Measurements from ENCODE around the gene SH2D4B. TPM values are rescaled to one million over a fixed set of nuclear protein-coding genes. Genes with fewer than 3 reads are reported as not detected.
A peak's percentile ranks its signal among the peaks of the same experiment; 100 is the strongest.

SH2D4B gene
- total RNA-seq, 4 donors from 2014 or later, result 0.26 to 0.42 TPM; not detected in 2

DNA sequence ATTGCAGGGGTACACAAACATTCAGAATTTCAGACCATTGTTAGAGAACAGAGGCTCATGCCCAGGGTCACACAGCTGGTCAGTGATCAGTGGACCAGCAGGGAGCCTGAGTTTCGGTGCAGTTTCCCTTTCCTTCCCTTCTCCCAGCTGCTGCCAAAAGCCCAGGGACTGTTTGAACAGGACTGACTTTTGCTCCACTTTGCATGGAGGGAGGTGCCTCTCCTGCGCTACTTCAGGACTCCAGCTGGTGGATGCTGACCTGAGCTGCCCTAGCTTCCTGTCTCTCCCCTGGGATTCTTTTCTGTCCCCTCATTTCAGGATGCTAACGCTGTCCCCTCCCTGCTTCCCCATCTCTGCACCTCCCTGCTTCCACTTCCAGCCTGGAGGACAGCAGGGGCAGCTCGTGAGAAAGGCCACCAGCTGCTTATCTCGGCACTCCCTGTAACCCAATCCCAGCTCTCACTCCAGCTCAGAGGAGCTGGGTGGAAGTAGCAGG is 14.5 kb downstream of the SH2D4B start:
- TF ChIP-seq EP300 (IDR thresholded peaks at IDR 0.05) (no peak), POLR2AphosphoS5 (IDR thresholded peaks at IDR 0.05) (no peak), POLR2A (IDR thresholded peaks at IDR 0.05; ENCODE audit: low read depth) (no peak)
- TF ChIP-seq, protein P1, sequence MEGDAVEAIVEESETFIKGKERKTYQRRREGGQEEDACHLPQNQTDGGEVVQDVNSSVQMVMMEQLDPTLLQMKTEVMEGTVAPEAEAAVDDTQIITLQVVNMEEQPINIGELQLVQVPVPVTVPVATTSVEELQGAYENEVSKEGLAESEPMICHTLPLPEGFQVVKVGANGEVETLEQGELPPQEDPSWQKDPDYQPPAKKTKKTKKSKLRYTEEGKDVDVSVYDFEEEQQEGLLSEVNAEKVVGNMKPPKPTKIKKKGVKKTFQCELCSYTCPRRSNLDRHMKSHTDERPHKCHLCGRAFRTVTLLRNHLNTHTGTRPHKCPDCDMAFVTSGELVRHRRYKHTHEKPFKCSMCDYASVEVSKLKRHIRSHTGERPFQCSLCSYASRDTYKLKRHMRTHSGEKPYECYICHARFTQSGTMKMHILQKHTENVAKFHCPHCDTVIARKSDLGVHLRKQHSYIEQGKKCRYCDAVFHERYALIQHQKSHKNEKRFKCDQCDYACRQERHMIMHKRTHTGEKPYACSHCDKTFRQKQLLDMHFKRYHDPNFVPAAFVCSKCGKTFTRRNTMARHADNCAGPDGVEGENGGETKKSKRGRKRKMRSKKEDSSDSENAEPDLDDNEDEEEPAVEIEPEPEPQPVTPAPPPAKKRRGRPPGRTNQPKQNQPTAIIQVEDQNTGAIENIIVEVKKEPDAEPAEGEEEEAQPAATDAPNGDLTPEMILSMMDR (IDR thresholded peaks at IDR 0.05), result no peak
- WGBS, result 35% methylated on average over 5 of the region's 5 CpGs
- DNase-seq (ENCODE audit: extremely low spot score), result peak; percentile 86
- Histone ChIP-seq H3K4me3 (no peak overlapping the region), H3K4me1 (peaks cover 0 to 8% (median 0%) of the 10 kb centered on the region in 4 donors), H3K36me3 (no peaks in the 10 kb centered on the region), H3K27ac (replicated peaks in 1 of 4) (no peak overlapping the region), H3K9me3 (no peaks in the 10 kb centered on the region), H3K27me3 (no peaks in the 10 kb centered on the region)
- intact Hi-C loops (cut with DNase I), result no loop called here

DNA sequence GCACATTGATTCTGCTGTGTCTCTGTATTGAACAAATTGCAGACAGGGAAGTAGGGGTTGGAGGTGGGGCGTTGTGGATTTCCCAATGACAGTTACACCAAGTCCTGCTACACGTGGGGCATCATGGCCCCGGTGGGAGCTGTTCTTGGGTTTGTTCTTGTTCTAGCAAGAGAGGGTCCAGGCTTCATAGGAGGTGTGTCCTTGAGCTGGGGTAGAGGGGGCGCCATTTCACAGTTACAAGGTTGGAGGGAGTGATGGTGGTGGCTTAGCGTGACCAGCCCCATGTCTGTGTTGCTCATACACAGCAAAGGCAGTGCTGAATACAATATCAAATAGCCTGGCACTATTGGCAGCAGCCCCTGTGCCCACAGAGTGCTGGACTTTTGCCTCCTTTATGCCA is 15.7 kb downstream of the SH2D4B start:
- Histone ChIP-seq H3K9me3 (no peaks in the 10 kb centered on the region), H3K27me3 (no peaks in the 10 kb centered on the region), H3K4me1 (peaks cover 0 to 8% (median 0%) of the 10 kb centered on the region in 4 donors), H3K4me3 (no peak overlapping the region), H3K27ac (replicated peaks in 1 of 4) (no peak overlapping the region), H3K36me3 (no peaks in the 10 kb centered on the region)
- DNase-seq (ENCODE audit: extremely low spot score), result peak; percentile 82
- TF ChIP-seq EP300 (IDR thresholded peaks at IDR 0.05) (no peak), POLR2AphosphoS5 (IDR thresholded peaks at IDR 0.05) (no peak), POLR2A (IDR thresholded peaks at IDR 0.05; ENCODE audit: low read depth) (no peak)
- TF ChIP-seq, protein P1 (IDR thresholded peaks at IDR 0.05), result no peak
- 90% methylated on average over 5 of the region's 5 CpGs for WGBS
- intact Hi-C loops (cut with DNase I), result no loop called here

DNA sequence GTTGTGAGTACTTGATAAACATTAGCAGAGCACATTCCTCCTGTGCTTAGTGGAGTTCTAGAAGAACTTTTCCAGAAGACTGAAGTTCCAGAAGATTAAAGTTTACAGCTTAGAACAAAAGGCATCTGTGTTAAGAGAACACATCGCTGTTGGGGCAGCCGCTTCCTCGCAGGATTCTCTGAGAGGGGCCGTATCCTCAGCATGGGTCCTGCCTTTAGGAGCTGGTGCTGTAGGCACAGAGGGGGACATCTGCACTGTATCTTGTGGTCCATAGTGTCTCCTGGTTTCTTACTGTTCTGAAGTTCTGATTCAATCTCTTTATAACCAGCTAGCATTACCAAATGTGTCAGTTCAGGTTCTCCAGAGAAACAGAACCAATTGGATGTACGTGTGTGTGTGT is 16.3 kb downstream of the SH2D4B start:
- Histone ChIP-seq H3K27ac (replicated peaks in 1 of 4) (no peak overlapping the region), H3K27me3 (no peaks in the 10 kb centered on the region), H3K4me1 (peaks cover 0 to 8% (median 0%) of the 10 kb centered on the region in 4 donors), H3K36me3 (no peaks in the 10 kb centered on the region), H3K4me3 (no peak overlapping the region), H3K9me3 (no peaks in the 10 kb centered on the region)
- intact Hi-C loops (cut with DNase I), result no loop called here
- peak; percentile 80 for DNase-seq (ENCODE audit: extremely low spot score)
- no peak for TF ChIP-seq EP300 (IDR thresholded peaks at IDR 0.05)
- no peak for TF ChIP-seq POLR2AphosphoS5 (IDR thresholded peaks at IDR 0.05)
- no peak for TF ChIP-seq POLR2A (IDR thresholded peaks at IDR 0.05; ENCODE audit: low read depth)
- TF ChIP-seq, protein P1 (IDR thresholded peaks at IDR 0.05), result no peak
- 95% methylated on average over 5 of the region's 5 CpGs for WGBS

DNA sequence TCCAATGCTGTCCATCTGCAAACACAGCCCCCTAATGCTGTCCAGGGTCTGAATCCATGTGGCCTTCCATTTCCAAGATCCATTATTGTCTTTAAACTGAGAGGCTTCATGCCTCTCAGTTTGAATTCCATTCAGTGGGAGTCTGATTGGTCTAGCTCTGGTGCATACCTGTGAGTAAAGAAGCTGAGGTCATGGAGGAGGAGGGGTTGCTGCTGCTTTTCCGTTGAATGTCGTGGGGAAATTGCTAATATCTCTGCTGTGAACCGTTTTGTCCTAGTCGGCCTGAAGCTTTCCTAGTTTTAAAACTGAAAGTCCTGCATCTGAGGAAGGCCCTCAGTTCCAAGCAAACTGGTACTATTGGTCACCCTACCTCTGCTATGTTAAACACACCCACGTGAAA is 17.7 kb downstream of the SH2D4B start:
- DNase-seq (ENCODE audit: extremely low spot score), result peak; percentile 82
- TF ChIP-seq EP300 (IDR thresholded peaks at IDR 0.05), result no peak
- TF ChIP-seq POLR2AphosphoS5 (IDR thresholded peaks at IDR 0.05), result no peak
- TF ChIP-seq POLR2A (IDR thresholded peaks at IDR 0.05; ENCODE audit: low read depth), result no peak
- TF ChIP-seq, protein P1 (IDR thresholded peaks at IDR 0.05), result no peak
- 66% methylated on average over 5 of the region's 5 CpGs for WGBS
- no peak overlapping the region for H3K27ac ChIP-seq (replicated peaks in 1 of 4)
- peaks cover 0 to 8% (median 0%) of the 10 kb centered on the region in 4 donors for H3K4me1 ChIP-seq
- H3K9me3 ChIP-seq, result no peaks in the 10 kb centered on the region
- H3K36me3 ChIP-seq, result no peaks in the 10 kb centered on the region
- H3K4me3 ChIP-seq, result no peak overlapping the region
- no peaks in the 10 kb centered on the region for H3K27me3 ChIP-seq
- intact Hi-C loops (cut with DNase I), result no loop called here

DNA sequence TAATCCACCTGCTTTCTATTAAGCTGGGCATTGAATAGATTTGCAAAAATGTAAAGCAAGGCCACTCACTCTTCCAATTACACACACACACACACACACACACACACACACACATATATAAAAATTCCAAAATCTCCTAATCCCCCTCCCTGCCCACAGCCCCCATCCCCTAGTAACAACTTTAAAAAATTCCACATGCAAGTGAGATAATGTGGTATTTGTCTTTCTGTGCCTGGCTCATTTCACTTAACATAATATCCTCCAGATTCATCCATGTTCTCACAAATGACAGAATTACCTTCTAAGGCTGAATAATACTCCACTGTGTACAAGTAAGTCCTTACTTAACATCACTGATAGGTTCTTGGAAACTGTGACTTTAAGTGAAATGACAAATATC is 24.2 kb downstream of the SH2D4B start:
- no peaks in the 10 kb centered on the region for H3K9me3 ChIP-seq
- TF ChIP-seq, protein P1 (IDR thresholded peaks at IDR 0.05), result no peak
- no peak for TF ChIP-seq POLR2A (IDR thresholded peaks at IDR 0.05; ENCODE audit: low read depth)
- TF ChIP-seq POLR2AphosphoS5 (IDR thresholded peaks at IDR 0.05), result no peak
- TF ChIP-seq EP300 (IDR thresholded peaks at IDR 0.05), result no peak
- H3K27me3 ChIP-seq, result peaks cover 0 to 3% (median 0%) of the 10 kb centered on the region in 4 donors
- H3K4me1 ChIP-seq, result no peaks in the 10 kb centered on the region
- peak; percentile 66 for DNase-seq (ENCODE audit: extremely low spot score)
- no peaks in the 10 kb centered on the region for H3K36me3 ChIP-seq
- no peak overlapping the region for H3K27ac ChIP-seq (replicated peaks in 1 of 4)
- H3K4me3 ChIP-seq, result no peak overlapping the region
- intact Hi-C loops (cut with DNase I), result no loop called here
